ENCODE measurements around the gene ZNF444.
A peak's percentile ranks its signal among the peaks of the same experiment; 100 is the strongest.

The ZNF444 gene

GRCh38 chr19:56107626-56108351 lies 33.3 kb upstream of the ZNF444 start:
- no peak for DNase-seq

GRCh38 chr19:56108447-56109195 lies 32.5 kb upstream of the ZNF444 start:
- DNase-seq, result no peak

- no peak for DNase-seq
These were observed 31.9 kb upstream of the ZNF444 start for GRCh38 chr19:56109226-56109625.

- no peak for DNase-seq
These were observed 30.3 kb upstream of the ZNF444 start for GRCh38 chr19:56110515-56111448.

GRCh38 chr19:56111601-56112312 lies 29.3 kb upstream of the ZNF444 start:
- no peak for DNase-seq

- DNase-seq, result no peak
These were observed 28.8 kb upstream of the ZNF444 start for GRCh38 chr19:56112313-56112709.

- no peak for DNase-seq
These were observed 27.9 kb upstream of the ZNF444 start for GRCh38 chr19:56113074-56113632.

- DNase-seq, result no peak
These were observed 26.9 kb upstream of the ZNF444 start for GRCh38 chr19:56114051-56114777.

GRCh38 chr19:56114778-56115110 lies 26.3 kb upstream of the ZNF444 start:
- DNase-seq, result no peak

- DNase-seq, result no peak
These were observed 25.6 kb upstream of the ZNF444 start for GRCh38 chr19:56115490-56115889.

- DNase-seq, result no peak
These were observed 24.5 kb upstream of the ZNF444 start for GRCh38 chr19:56116606-56117005.

- no peak for DNase-seq
These were observed 23.7 kb upstream of the ZNF444 start for GRCh38 chr19:56117376-56117884.

GRCh38 chr19:56117889-56118288 lies 23.2 kb upstream of the ZNF444 start:
- DNase-seq, result no peak

- no peak for DNase-seq
These were observed 22.2 kb upstream of the ZNF444 start for GRCh38 chr19:56118666-56119581.

GRCh38 chr19:56119582-56119978 lies 21.5 kb upstream of the ZNF444 start:
- DNase-seq, result no peak

GRCh38 chr19:56120002-56120370 lies 21.1 kb upstream of the ZNF444 start:
- no peak for DNase-seq

- DNase-seq, result peak; percentile 67 to 70 (median 68)
These were observed 20.5 kb upstream of the ZNF444 start for GRCh38 chr19:56120371-56121179.

- DNase-seq, result peak; percentile 93 to 97 (median 96)
These were observed 19.6 kb upstream of the ZNF444 start, which contains the start of gene ZNF787 for GRCh38 chr19:56121180-56122167. Gene ZNF787 (minus strand): TSS chr19:56121295. CDS start chr19:56103217, 18,078 bp downstream.
